Esophagus muscularis mucosa (tissue), 4 donors: ENCODE data around the gene PCDHGC3. TPM values are rescaled to one million over a fixed set of nuclear protein-coding genes. Genes with fewer than 3 reads are reported as not detected.

Experiments used
- DNase-seq: peaks from one replicate; pipeline ENCODE4 v3.0.0-alpha.2; 2017; ENCODE audit errors: extremely low spot score
- H3K27ac ChIP-seq, 4 donors: fragments of 200-600 bp; sonication (generic); replicated peaks in 1 of 4; 1 replicate in 3 of 4; 2 replicates in 1 of 4; pipeline ENCODE4 v1.5.1; 2016 to 2019; ENCODE audit warnings: mild to moderate bottlenecking in 1 of 4
- H3K27me3 ChIP-seq, 4 donors: fragments of 200-600 bp; sonication (generic); one replicate each; pipeline versions ENCODE4 v1.5.1 to v1.6.0; 2016 to 2019
- H3K36me3 ChIP-seq, 4 donors: fragments of 200-600 bp; sonication (generic); one replicate each; pipeline ENCODE4 v1.5.1; 2016 to 2019
- H3K4me1 ChIP-seq, 4 donors: fragments of 200-600 bp; sonication (generic); one replicate each; pipeline ENCODE4 v1.5.1; 2016 to 2019
- H3K4me3 ChIP-seq, 4 donors: fragments of 200-600 bp; sonication (generic); 1 replicate in 2 of 4; 2 replicates in 2 of 4; pipeline ENCODE4 v1.5.1; 2016 to 2019; ENCODE audit warnings: mild to moderate bottlenecking in 4 of 4, moderate library complexity in 1 of 4
- H3K9me3 ChIP-seq, 4 donors: fragments of 200-600 bp; sonication (generic); 1 replicate in 3 of 4; 2 replicates in 1 of 4; pipeline ENCODE4 v1.5.1; 2016 to 2019
- CTCF ChIP-seq, 3 experiments: fragments of 200-600 bp in 2 of 3; fragments of 450-650 bp in 1 of 3; sonication (generic) in 2 of 3; IDR thresholded peaks; one replicate each; pipeline ENCODE4 v1.5.1; 2017 to 2019; ENCODE audit warnings: antibody characterized with exemption in 3 of 3, mild to moderate bottlenecking in 2 of 3, moderate library complexity in 1 of 3
- EP300 ChIP-seq: sonication (generic); formaldehyde crosslinking; IDR thresholded peaks from one replicate; pipeline ENCODE4 v1.6.1; 2017; ENCODE audit warnings: antibody characterized with exemption
- POLR2A ChIP-seq: fragments of 450-650 bp; IDR thresholded peaks from one replicate; pipeline ENCODE4 v1.6.1; 2017; ENCODE audit warnings: antibody characterized with exemption, moderate library complexity, mild to moderate bottlenecking, low read depth
- POLR2AphosphoS5 ChIP-seq, 2 donors: sonication (generic); formaldehyde crosslinking; IDR thresholded peaks; one replicate each; pipeline ENCODE4 v1.6.1; 2017; ENCODE audit warnings: antibody characterized with exemption in 2 of 2
- WGBS: methylation state at CpG from one replicate; pipeline ENCODE4 v1.1.5; 2018; 5-methylcytosine and 5-hydroxymethylcytosine counted together
- intact Hi-C: fragments of 100-400 bp; cut with DNase I; formaldehyde crosslinking; loops from one replicate; pipeline ENCODE4 v1.15.1; 2023
- total RNA-seq, 4 donors: library from RNA; depleted of rRNA; stranded (reverse); fragments of >200 nt; gene quantifications; one replicate each; pipeline versions ENCODE4 v1.1.0 to v1.2.1, GENCODE V29; 2016

Gene PCDHGC3
- total RNA-seq, 4 donors from 2014 or later = 56.5 to 81.1 (median 65.5) TPM

GRCh38 chr5:141524604-141525597 is 49.1 kb downstream of the PCDHGC3 start:
- Histone ChIP-seq H3K4me1 (peaks cover 71 to 87% (median 78%) of the 10 kb centered on the region in 4 donors), H3K27me3 (no peaks in the 10 kb centered on the region), H3K27ac (peak overlapping the region; percentile 73 to 83 (median 82)), H3K9me3 (no peaks in the 10 kb centered on the region), H3K36me3 (peaks cover 0 to 54% (median 31%) of the 10 kb centered on the region in 4 donors), H3K4me3 (no peak overlapping the region)
- DNase-seq = peak; percentile 97
- no peak for TF ChIP-seq EP300
- TF ChIP-seq POLR2AphosphoS5 (IDR thresholded peaks at IDR 0.05) = peak; percentile 80 to 91
- peak; percentile 99 to 100 (median 99) for TF ChIP-seq CTCF (IDR thresholded peaks at IDR 0.05)
- 28% methylated on average over 11 of the region's 12 CpGs for WGBS
- intact Hi-C loops = loop anchor here (1.0 to 10.0 kb wide), 3 partner anchors 34 to 110 kb away; partner anchors contain the start of genes PCDHGA10 and PCDHGB7

- peak overlapping the region; percentile 73 to 83 (median 82) for H3K27ac ChIP-seq
- DNase-seq = no peak
- intact Hi-C loops = loop anchor here (2.0 to 10.0 kb wide), 2 partner anchors 33 to 111 kb away; partner anchors contain the start of genes PCDHGA10 and PCDHGB7
- TF ChIP-seq POLR2AphosphoS5 (IDR thresholded peaks at IDR 0.05) = no peak
- no peak for TF ChIP-seq EP300
- TF ChIP-seq CTCF (IDR thresholded peaks at IDR 0.05) = no peak
- no peak for TF ChIP-seq POLR2A
- peaks cover 0 to 54% (median 29%) of the 10 kb centered on the region in 4 donors for H3K36me3 ChIP-seq
- H3K4me1 ChIP-seq = peaks cover 69 to 85% (median 74%) of the 10 kb centered on the region in 4 donors
- no peak overlapping the region for H3K4me3 ChIP-seq
- no peaks in the 10 kb centered on the region for H3K9me3 ChIP-seq
- WGBS = 72% methylated on average over 7 of the region's 7 CpGs
- no peaks in the 10 kb centered on the region for H3K27me3 ChIP-seq
Measured at GRCh38 chr5:141525653-141526052, 49.9 kb downstream of the PCDHGC3 start.

- H3K27me3 ChIP-seq = no peaks in the 10 kb centered on the region
- H3K36me3 ChIP-seq = peaks cover 0 to 61% (median 29%) of the 10 kb centered on the region in 4 donors
- peak in 1 of 2 donors; percentile 16 for TF ChIP-seq POLR2AphosphoS5 (IDR thresholded peaks at IDR 0.05)
- TF ChIP-seq CTCF (IDR thresholded peaks at IDR 0.05) = no peak
- H3K4me1 ChIP-seq = peaks cover 52 to 68% (median 56%) of the 10 kb centered on the region in 4 donors
- H3K4me3 ChIP-seq = no peak overlapping the region
- no peaks in the 10 kb centered on the region for H3K9me3 ChIP-seq
- DNase-seq = no peak
- WGBS = 60% methylated on average over 1 of the region's 1 CpG
- intact Hi-C loops = loop anchor here (10.0 kb wide), 1 partner anchor 113 kb away; the partner anchor contains the start of genes PCDHGA10 and PCDHGB7
- peak overlapping the region; percentile 73 to 83 (median 82) for H3K27ac ChIP-seq
Measured at GRCh38 chr5:141527426-141527825, 51.7 kb downstream of the PCDHGC3 start.

Other genes with a start within 250 kb of the PCDHGC3 start
- gene PCDHB15, start 230.6 kb upstream of the PCDHGC3 start, total RNA-seq = 1 to 10 TPM; 4.0 to 7.0 (median 4.5) TPM
- gene SLC25A2, start 171.9 kb upstream of the PCDHGC3 start, total RNA-seq = under 1 TPM in 2 of 4 donors, not detected in 2; 0.23 to 0.65 TPM
- 10 to 100 TPM; 44.0 to 65.9 (median 59.1) TPM for gene TAF7, start 155.2 kb upstream of the PCDHGC3 start, total RNA-seq
- gene PCDHGA1, start 145.5 kb upstream of the PCDHGC3 start, total RNA-seq = 1 to 10 TPM in 1 of 4 donors, under 1 TPM in 3; 0.45 to 1.2 (median 0.76) TPM
- gene PCDHGA2, start 137.2 kb upstream of the PCDHGC3 start, total RNA-seq = 1 to 10 TPM; 2.5 to 5.4 (median 4.0) TPM
- 1 to 10 TPM; 1.7 to 2.6 (median 1.8) TPM for gene PCDHGA3, start 132.1 kb upstream of the PCDHGC3 start, total RNA-seq
- gene PCDHGB1, start 125.9 kb upstream of the PCDHGC3 start, total RNA-seq = 1 to 10 TPM; 2.7 to 5.1 (median 3.0) TPM
- 1 to 10 TPM; 3.6 to 7.9 (median 4.6) TPM for gene PCDHGA4, start 120.9 kb upstream of the PCDHGC3 start, total RNA-seq
- gene PCDHGB2, start 116.0 kb upstream of the PCDHGC3 start, total RNA-seq = 1 to 10 TPM; 3.2 to 5.7 (median 4.1) TPM
- 1 to 10 TPM; 2.6 to 5.4 (median 4.7) TPM for gene PCDHGA5, start 111.8 kb upstream of the PCDHGC3 start, total RNA-seq
- 1 to 10 TPM; 2.5 to 7.5 (median 3.8) TPM for gene PCDHGB3, start 105.7 kb upstream of the PCDHGC3 start, total RNA-seq
- 1 to 10 TPM; 4.1 to 7.1 (median 5.9) TPM for gene PCDHGA6, start 102.1 kb upstream of the PCDHGC3 start, total RNA-seq
- 1 to 10 TPM; 4.3 to 9.1 (median 6.4) TPM for gene PCDHGA7, start 93.2 kb upstream of the PCDHGC3 start, total RNA-seq
- 1 to 10 TPM; 3.8 to 5.5 (median 4.6) TPM for gene PCDHGB4, start 88.3 kb upstream of the PCDHGC3 start, total RNA-seq
- 1 to 10 TPM; 1.7 to 5.8 (median 3.3) TPM for gene PCDHGA8, start 83.3 kb upstream of the PCDHGC3 start, total RNA-seq
- 1 to 10 TPM; 4.8 to 10.0 (median 7.8) TPM for gene PCDHGB5, start 78.0 kb upstream of the PCDHGC3 start, total RNA-seq
- gene PCDHGA9, start 73.2 kb upstream of the PCDHGC3 start, total RNA-seq = 1 to 10 TPM; 3.3 to 8.7 (median 4.9) TPM
- gene PCDHGB6, start 67.9 kb upstream of the PCDHGC3 start, total RNA-seq = 1 to 10 TPM; 6.2 to 8.4 (median 7.4) TPM
- 1 to 10 TPM; 2.3 to 6.2 (median 4.3) TPM for gene PCDHGA10, start 63.0 kb upstream of the PCDHGC3 start, total RNA-seq
- gene PCDHGB7, start 58.3 kb upstream of the PCDHGC3 start, total RNA-seq = 10 to 100 TPM; 13.9 to 18.0 (median 14.4) TPM
- 1 to 10 TPM; 3.0 to 5.8 (median 4.5) TPM for gene PCDHGA11, start 54.9 kb upstream of the PCDHGC3 start, total RNA-seq
- gene PCDHGA12, start 45.5 kb upstream of the PCDHGC3 start, total RNA-seq = 10 to 100 TPM in 3 of 4 donors, 1 to 10 TPM in 1; 7.6 to 13.7 (median 11.6) TPM
- 1 to 10 TPM in 3 of 4 donors, under 1 TPM in 1; 0.91 to 3.3 (median 2.0) TPM for gene PCDHGC4, start 9.1 kb downstream of the PCDHGC3 start, total RNA-seq
- 1 to 10 TPM in 3 of 4 donors, under 1 TPM in 1; 0.71 to 3.7 (median 1.4) TPM for gene PCDHGC5, start 13.1 kb downstream of the PCDHGC3 start, total RNA-seq
- 10 to 100 TPM; 34.1 to 53.0 (median 45.9) TPM for gene DIAPH1, start 143.0 kb downstream of the PCDHGC3 start, total RNA-seq
- 10 to 100 TPM; 30.3 to 54.4 (median 44.3) TPM for gene HDAC3, start 160.9 kb downstream of the PCDHGC3 start, total RNA-seq
- 1 to 10 TPM; 1.2 to 5.1 (median 2.6) TPM for gene RELL2, start 161.0 kb downstream of the PCDHGC3 start, total RNA-seq
- gene FCHSD1, start 175.5 kb downstream of the PCDHGC3 start, total RNA-seq = 10 to 100 TPM; 10.4 to 21.8 (median 12.9) TPM
- 1 to 10 TPM; 4.1 to 9.2 (median 7.6) TPM for gene ARAP3, start 206.3 kb downstream of the PCDHGC3 start, total RNA-seq